Measurements from ENCODE around the gene SLC1A7.

SLC1A7 gene

GRCh38 chr1:53090227-53091147 is 52.0 kb downstream of the SLC1A7 start:
- no peak for DNase-seq (ENCODE audit: low spot score)

GRCh38 chr1:53089478-53090226 is 52.8 kb downstream of the SLC1A7 start:
- no peak for DNase-seq (ENCODE audit: low spot score)

GRCh38 chr1:53088616-53089300 is 53.7 kb downstream of the SLC1A7 start:
- DNase-seq (ENCODE audit: low spot score), result no peak

- DNase-seq (ENCODE audit: low spot score), result no peak
These were observed 54.8 kb downstream of the SLC1A7 start for GRCh38 chr1:53087332-53088285.

GRCh38 chr1:53086491-53087070 is 55.9 kb downstream of the SLC1A7 start:
- DNase-seq (ENCODE audit: low spot score), result no peak

GRCh38 chr1:53085405-53085804 is 57.0 kb downstream of the SLC1A7 start:
- no peak for DNase-seq (ENCODE audit: low spot score)

- no peak for DNase-seq (ENCODE audit: low spot score)
These were observed 57.9 kb downstream of the SLC1A7 start for GRCh38 chr1:53084589-53084971.

GRCh38 chr1:53083636-53084588 is 58.5 kb downstream of the SLC1A7 start:
- DNase-seq (ENCODE audit: low spot score), result no peak

- DNase-seq (ENCODE audit: low spot score), result no peak
These were observed 59.5 kb downstream of the SLC1A7 start for GRCh38 chr1:53082826-53083455.

- DNase-seq (ENCODE audit: low spot score), result no peak
These were observed 60.9 kb downstream of the SLC1A7 start for GRCh38 chr1:53081384-53082066.

GRCh38 chr1:53080769-53081168 is 61.7 kb downstream of the SLC1A7 start:
- no peak for DNase-seq (ENCODE audit: low spot score)

GRCh38 chr1:53080041-53080440 is 62.4 kb downstream of the SLC1A7 start:
- DNase-seq (ENCODE audit: low spot score), result no peak

- DNase-seq (ENCODE audit: low spot score), result no peak
These were observed 63.2 kb downstream of the SLC1A7 start for GRCh38 chr1:53079251-53079650.

- DNase-seq (ENCODE audit: low spot score), result no peak
These were observed 63.9 kb downstream of the SLC1A7 start for GRCh38 chr1:53078333-53079101.

- DNase-seq (ENCODE audit: low spot score), result no peak
These were observed 64.9 kb downstream of the SLC1A7 start for GRCh38 chr1:53077599-53077965.

- no peak for DNase-seq (ENCODE audit: low spot score)
These were observed 65.5 kb downstream of the SLC1A7 start for GRCh38 chr1:53076721-53077598.

- no peak for DNase-seq (ENCODE audit: low spot score)
These were observed 66.3 kb downstream of the SLC1A7 start for GRCh38 chr1:53076165-53076564.

Data from hematopoietic multipotent progenitor cell treated with erythropoietin and hydrocortisone succinate and interleukin-3 and kit ligand, for 15 days (in vitro differentiated cells).